SK-MEL-5 (cell line): ENCODE results near the gene SDK2. TPM values are rescaled to one million over a fixed set of nuclear protein-coding genes. Genes with fewer than 3 reads are reported as not detected.

ENCODE experiments used
- DNase-seq: peaks from one replicate; pipeline ENCODE4 v3.0.0-alpha.2; 2016; ENCODE audit warnings: low read depth, low spot score
- in situ Hi-C: cut with HindIII; loops from 2 replicates; pipeline ENCODE4 v1.10.0; 2016; ENCODE audit warnings: low sequenced_read_pairs, high pct_unique_total_duplicates, low pct_unique_long_range_greater_than_20kb
- polyA plus RNA-seq, 2 experiments: library from polyadenylated mRNA; depleted of rRNA; stranded (reverse); fragments of >200 nt; gene quantifications; 2 replicates each; pipeline ENCODE4 v1.2.3, GENCODE V29; 2015
- total RNA-seq: library from RNA; depleted of rRNA; stranded (reverse); fragments of >200 nt; shearing (Covaris generic); gene quantifications from 2 replicates; pipeline ENCODE4 v1.2.3, GENCODE V29; 2014; rRNA removed

The SDK2 gene
- 1.3 and 1.5 TPM in 2 replicates for total RNA-seq
- 3.8 and 4.5 TPM in 2 replicates for polyA plus RNA-seq (2015; cell fraction: cytosol; rRNA removed)
- polyA plus RNA-seq (2015; cell fraction: nucleus; rRNA removed), result 1.5 and 3.5 TPM in 2 replicates

DNA sequence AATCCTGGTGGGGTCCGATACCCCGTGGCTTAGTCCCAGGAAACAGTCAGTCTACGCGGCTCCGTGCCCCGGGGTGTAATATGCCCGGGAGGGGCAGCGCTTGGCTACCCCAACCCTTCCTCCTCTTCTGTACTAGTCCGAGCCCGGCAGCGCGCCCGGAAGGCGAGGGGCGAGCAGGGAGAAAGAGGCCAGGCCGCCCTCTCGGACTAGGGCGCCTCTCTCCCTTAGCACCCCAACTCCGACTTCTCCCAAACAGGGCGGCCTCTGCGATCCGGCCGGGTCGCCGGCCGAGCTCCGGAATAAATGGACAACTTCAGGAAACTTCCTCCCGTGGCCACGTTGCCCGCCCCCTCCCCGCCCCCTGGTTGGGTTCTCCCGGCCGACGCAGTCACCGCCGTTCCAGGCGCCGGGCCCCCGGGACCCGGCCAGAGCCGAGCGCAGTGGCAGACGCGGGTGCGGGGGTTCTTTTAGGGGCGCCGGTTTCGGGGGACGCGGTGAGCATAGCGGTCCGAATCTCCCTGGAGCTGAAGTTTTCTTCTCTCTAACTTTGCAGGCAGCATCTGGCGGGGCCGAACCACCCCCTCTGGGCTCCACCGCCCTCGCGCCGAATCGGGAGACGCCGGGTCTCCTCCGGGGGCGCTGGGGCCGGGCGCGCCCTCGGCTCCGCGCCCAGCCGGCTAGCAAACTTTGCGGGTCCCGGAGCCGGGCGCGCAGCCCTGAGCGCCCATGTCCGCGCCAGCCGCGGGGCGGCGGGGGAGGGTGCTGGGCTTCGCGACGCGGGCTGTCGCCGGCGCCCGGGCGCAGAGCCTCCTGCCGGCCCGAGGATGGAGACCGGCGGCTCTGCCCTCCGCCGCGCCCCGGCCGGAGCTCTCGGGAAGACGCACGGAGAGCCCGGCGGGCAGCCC lies at the start of gene SDK2:
Gene SDK2, minus strand, starts transcription at position 301 of the 905 bp plus-strand sequence. CDS start 357 bp downstream, outside the sequence.
- no peak for DNase-seq
- in situ Hi-C loops, result no loop called here

GRCh38 chr17:73693071-73693470 lies 48.8 kb upstream of the SDK2 start:
- no peak for DNase-seq
- in situ Hi-C loops, result no loop called here

DNA sequence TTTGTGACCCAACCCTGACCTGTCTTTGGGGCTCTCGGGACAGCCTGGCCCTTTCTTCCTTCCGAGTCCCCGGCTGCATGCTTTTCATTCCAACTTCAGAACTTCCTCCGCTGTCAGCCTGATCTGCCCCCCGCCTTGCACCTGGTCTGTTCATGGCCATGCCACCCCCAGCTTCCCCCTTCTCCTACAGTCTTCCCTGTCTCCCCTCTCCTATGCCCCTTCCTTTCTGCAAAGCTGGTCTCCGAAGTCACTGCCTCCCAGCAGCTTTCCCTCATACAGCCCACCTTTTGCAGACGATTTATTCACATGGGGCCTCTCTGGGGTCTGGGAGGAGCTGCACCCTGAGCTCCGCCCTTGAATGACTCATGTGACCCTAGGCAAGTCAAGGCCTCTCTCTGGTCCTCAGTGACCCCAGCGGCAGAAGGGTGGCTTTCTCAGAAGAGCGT lies 47.1 kb upstream of the SDK2 start:
- no peak for DNase-seq
- in situ Hi-C loops, result no loop called here

- DNase-seq, result peak; percentile 58
- in situ Hi-C loops, result no loop called here
Observed at GRCh38 chr17:73690676-73691075, 46.4 kb upstream of the SDK2 start.

DNA sequence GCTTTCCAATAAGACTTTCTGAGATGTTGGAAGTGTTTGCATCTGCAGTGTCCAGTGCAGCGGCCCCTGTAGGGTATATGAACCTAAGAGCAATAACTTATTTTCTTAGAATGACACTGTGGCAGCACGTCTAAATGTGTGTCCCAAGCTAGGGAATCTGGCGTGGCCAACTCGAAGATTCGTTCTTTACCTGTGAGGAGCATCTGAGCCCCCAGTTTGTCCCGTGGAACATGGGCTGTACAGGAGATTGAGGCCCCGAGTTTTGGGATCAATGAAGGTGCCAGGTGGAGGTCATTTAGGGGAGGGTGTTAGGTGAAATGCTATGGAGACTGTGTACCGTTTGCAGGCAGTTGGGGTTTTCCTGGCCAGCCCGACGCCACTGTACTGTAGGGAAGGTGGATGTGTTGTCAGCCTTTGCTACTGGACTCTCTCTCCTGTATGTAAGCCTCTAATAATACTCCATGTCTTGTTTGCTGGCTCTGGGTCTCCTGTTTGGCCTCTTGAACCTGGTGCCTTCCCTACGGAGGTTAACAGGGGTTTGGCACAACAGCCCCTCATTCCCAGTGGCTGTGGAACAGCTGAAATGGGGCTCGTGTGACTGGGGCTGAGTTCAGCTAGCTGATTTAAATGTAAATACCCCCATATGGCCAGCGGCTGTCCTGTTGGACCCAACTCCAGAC lies 45.5 kb upstream of the SDK2 start:
- DNase-seq, result no peak
- in situ Hi-C loops, result no loop called here

DNA sequence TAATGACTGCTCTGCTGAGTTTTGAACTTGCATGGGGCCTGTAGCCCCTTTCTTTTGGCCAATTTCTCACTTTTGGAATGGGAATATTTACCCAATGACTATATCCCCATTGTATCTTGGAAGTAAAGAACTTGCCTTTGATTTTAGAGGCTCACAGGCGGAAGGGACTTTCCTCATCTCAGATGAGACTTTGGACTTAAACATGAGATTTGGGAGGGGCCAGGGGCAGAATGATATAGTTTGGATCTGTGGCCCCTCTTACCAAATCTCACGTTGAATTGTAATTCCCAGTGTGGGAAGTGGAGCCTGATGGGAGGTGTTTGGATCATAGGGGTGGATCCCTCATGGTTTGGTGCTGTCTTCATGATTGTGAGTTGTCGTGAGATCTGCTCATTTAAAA lies 42.7 kb upstream of the SDK2 start:
- DNase-seq, result no peak
- in situ Hi-C loops, result no loop called here

- in situ Hi-C loops, result no loop called here
Observed at GRCh38 chr17:73686126-73686525, 41.9 kb upstream of the SDK2 start.

GRCh38 chr17:73684183-73684582 lies 39.9 kb upstream of the SDK2 start:
- peak; percentile 39 for DNase-seq
- in situ Hi-C loops, result no loop called here

More at GRCh38 chr17:73686126-73686525, 41.9 kb upstream of the SDK2 start:
- DNase-seq, result no peak

DNA sequence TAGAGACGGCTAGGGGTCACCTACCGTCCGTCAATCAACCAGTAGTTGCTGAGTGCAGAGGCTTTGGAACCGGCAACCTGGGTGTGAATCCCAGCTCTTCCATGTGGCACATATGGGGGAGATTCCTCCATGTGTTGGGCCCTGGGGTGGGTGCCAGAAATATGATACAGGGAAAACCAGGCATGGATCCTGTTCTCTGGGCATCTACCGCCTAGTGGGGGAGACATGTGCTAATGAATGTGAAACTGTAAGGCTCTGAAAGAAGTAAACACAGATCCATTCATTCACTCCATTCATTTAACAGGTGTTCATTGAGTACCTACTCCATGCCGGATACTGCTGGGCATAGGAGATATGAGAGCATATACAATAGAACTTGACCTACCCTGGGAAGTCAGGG lies 39.5 kb upstream of the SDK2 start:
- DNase-seq, result no peak
- in situ Hi-C loops, result no loop called here

- in situ Hi-C loops, result no loop called here
- DNase-seq, result no peak
Observed at GRCh38 chr17:73681946-73682345, 37.7 kb upstream of the SDK2 start.

- in situ Hi-C loops, result no loop called here
- no peak for DNase-seq
Observed at GRCh38 chr17:73679476-73679875, 35.2 kb upstream of the SDK2 start.

DNA sequence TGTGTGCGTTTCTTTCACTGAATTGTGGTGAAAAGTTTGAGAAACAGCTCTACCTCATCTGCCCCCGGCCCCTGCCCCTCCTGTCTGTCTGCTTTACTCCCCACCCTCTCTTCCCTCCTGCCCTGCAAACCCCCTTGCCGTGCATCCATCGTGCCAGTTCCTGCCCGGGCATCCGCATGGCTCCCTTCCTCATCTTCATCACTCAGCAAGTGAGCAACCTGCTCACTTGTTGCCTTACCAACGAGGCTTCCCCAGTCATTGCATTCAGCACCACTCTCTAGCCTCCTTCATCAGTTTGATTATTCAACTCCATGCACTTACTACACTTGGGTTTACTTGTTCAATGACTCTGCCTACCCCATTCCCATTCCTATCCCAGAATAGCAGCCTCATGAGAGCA lies 34.8 kb upstream of the SDK2 start:
- in situ Hi-C loops, result no loop called here
- DNase-seq, result no peak

DNA sequence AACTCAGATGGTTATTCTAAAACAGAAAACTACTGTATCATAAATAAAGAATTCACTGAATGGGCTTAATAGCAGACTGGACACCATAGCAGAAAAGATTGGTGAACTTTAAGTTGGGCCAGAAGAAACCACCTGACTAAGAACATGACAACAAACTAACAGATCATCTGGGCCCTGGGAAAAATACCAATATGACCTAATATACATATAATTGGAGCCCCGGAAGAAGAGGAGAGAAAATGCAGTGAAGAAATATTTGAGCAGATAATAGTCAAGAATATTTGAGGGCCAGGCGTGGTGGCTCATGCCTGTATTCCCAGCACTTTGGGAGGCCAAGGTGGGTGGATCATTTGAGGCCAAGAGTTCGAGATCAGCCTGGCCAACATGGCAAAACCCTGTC lies 25.5 kb upstream of the SDK2 start:
- in situ Hi-C loops, result no loop called here
- no peak for DNase-seq

DNA sequence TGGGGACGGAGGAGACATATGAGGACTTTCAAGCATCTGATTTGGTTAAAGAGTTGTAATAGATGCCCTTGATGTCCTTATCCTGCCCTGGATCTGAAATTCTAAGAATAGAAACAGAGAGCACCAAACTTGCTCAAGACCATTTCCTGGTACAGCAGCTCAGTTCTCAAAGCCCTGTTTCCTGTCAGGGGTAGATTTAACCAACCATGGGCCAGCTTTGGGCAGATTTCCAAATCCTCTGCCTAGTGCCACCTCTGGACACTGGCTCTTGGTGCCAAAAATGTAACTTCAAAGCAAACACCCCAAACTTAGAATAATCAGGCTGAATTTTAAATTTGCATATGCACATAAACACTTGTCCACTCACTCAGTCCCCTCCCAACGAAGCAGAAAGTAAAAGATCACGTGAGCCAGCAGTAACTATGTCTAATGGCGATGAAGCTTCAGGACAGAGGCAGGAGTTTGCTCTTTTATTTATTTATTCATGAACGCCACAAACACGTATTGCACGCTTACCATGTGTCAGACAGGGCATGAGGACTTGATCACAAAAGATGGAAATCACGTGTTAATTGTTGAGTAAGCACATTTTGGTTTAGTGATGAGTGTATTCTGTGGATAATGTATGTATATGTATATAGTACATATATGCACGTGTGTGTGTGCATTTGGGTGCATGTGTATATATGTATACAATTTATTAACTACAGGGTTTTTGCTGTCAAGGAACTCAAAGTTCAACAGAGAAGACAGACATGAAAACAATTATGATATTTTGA lies 23.1 kb upstream of the SDK2 start:
- in situ Hi-C loops, result no loop called here
- DNase-seq, result no peak

DNA sequence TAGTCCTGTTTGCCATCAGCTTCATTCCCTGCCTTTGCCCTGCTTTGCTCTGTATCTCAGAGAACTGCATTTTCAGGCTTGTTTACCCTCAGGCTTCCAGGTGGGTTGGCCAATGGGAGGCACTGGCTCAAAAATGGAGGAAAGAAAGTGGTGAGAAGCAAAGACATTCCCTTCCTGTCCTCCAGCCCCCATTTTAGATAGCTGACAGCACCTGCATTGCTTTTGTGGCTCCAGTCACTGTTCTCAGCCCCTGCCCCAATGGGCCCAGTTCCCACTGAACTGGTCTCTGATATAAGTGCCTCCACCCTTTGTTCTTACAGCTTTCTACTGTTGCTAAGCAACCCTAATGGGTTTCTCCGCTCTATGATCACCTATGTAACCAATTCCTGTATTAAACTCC lies 19.4 kb upstream of the SDK2 start:
- in situ Hi-C loops, result no loop called here
- no peak for DNase-seq

DNA sequence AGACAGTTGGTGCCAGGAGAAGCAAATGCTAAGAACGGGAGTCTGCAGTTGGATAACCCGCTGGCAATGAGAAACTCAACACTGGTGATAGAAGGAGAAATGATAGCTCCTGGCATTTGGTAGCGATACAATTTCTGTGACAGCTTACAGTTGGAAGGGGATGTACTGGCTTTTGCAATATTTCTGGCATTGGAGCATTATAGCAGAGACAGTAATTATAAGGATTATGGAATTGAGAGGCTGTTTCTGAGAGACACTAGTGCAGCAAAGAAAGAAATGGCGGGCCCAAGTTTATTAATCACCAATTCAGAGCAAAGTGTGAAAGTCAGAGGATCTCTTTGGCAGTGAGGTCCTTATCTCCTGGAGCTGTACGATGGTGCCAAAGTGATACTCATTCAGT lies 16.1 kb upstream of the SDK2 start:
- in situ Hi-C loops, result no loop called here
- no peak for DNase-seq

GRCh38 chr17:73658821-73659515 lies 14.7 kb upstream of the SDK2 start:
- no peak for DNase-seq
- in situ Hi-C loops, result no loop called here
